ENCODE results near the gene C8G. TPM values are rescaled to one million over a fixed set of nuclear protein-coding genes. Genes with fewer than 3 reads are reported as not detected.

C8G gene
- polyA plus RNA-seq, 3 donors from 2014 or later = 1.7 to 5.1 (median 2.1) TPM

GRCh38 chr9:136974817-136975535, 29.9 kb downstream of the C8G start:
- Mint-ChIP-seq H3K27ac (peak overlapping the region; percentile 59 to 86 (median 79)), H3K9me3 (no peaks in the 10 kb centered on the region), H3K4me1 (peaks cover 20 to 36% of the 10 kb centered on the region in 2 donors), H3K36me3 (no peaks in the 10 kb centered on the region), H3K4me3 (peak overlapping the region; percentile 74 to 85 (median 83)), H3K27me3 (ENCODE audit: low read depth in 3 of 3) (peaks cover 0 to 3% (median 0%) of the 10 kb centered on the region in 3 donors)
- no peak for DNase-seq

- no peaks in the 10 kb centered on the region for H3K36me3 Mint-ChIP-seq
- peak overlapping the region; percentile 59 to 86 (median 79) for H3K27ac Mint-ChIP-seq
- H3K4me1 Mint-ChIP-seq = peaks cover 20 to 36% of the 10 kb centered on the region in 2 donors
- H3K9me3 Mint-ChIP-seq = no peaks in the 10 kb centered on the region
- peak; percentile 62 to 70 (median 66) for DNase-seq
- H3K4me3 Mint-ChIP-seq = peak overlapping the region; percentile 74 to 85 (median 83)
- peaks cover 0 to 3% (median 0%) of the 10 kb centered on the region in 3 donors for H3K27me3 Mint-ChIP-seq (ENCODE audit: low read depth in 3 of 3)
These were observed 30.6 kb downstream of the C8G start for GRCh38 chr9:136975644-136976043.

- Mint-ChIP-seq H3K4me3 (peak within 1 kb of the TSS; percentile 74 to 85 (median 83)), H3K36me3 (no peaks in the 10 kb centered on the region), H3K9me3 (no peaks in the 10 kb centered on the region), H3K4me1 (peaks cover 20 to 35% of the 10 kb centered on the region in 2 donors), H3K27me3 (ENCODE audit: low read depth in 3 of 3) (peaks cover 0 to 3% (median 2%) of the 10 kb centered on the region in 3 donors), H3K27ac (peak within 1 kb of the TSS; percentile 51 to 86 (median 82))
- no peak for DNase-seq
These were observed 32.2 kb downstream of the C8G start, which contains the start of gene PTGDS for GRCh38 chr9:136977223-136977622. PTGDS (plus strand) TSS chr9:136977504; CDS start chr9:136977579, 75 bp downstream.

- Mint-ChIP-seq H3K4me1 (peaks cover 20 to 35% of the 10 kb centered on the region in 2 donors), H3K27ac (peak overlapping the region in 5 of 6 donors; percentile 20 to 59 (median 53))
These were observed 32.6 kb downstream of the C8G start for GRCh38 chr9:136977649-136978072.

GRCh38 chr9:136978073-136978864, 33.2 kb downstream of the C8G start:
- DNase-seq = peak; percentile 84 to 87 (median 84)
- Mint-ChIP-seq H3K27me3 (ENCODE audit: low read depth in 3 of 3) (peaks cover 0 to 3% (median 2%) of the 10 kb centered on the region in 3 donors), H3K9me3 (no peaks in the 10 kb centered on the region), H3K36me3 (no peaks in the 10 kb centered on the region), H3K4me1 (peaks cover 20 to 35% of the 10 kb centered on the region in 2 donors), H3K4me3 (peak overlapping the region; percentile 68 to 80 (median 71)), H3K27ac (peak overlapping the region in 3 of 6 donors; percentile 20 to 73 (median 57))

More at GRCh38 chr9:136977649-136978072, 32.6 kb downstream of the C8G start:
- DNase-seq = no peak
- peak overlapping the region; percentile 62 to 80 (median 68) for H3K4me3 Mint-ChIP-seq
- no peaks in the 10 kb centered on the region for H3K9me3 Mint-ChIP-seq
- H3K27me3 Mint-ChIP-seq (ENCODE audit: low read depth in 3 of 3) = peaks cover 0 to 3% (median 2%) of the 10 kb centered on the region in 3 donors
- H3K36me3 Mint-ChIP-seq = no peaks in the 10 kb centered on the region

GRCh38 chr9:136978865-136979544, 34.0 kb downstream of the C8G start:
- no peak overlapping the region for H3K4me3 Mint-ChIP-seq
- H3K27ac Mint-ChIP-seq = no peak overlapping the region
- peaks cover 0 to 3% (median 3%) of the 10 kb centered on the region in 3 donors for H3K36me3 Mint-ChIP-seq
- peaks cover 2 to 5% (median 5%) of the 10 kb centered on the region in 3 donors for H3K27me3 Mint-ChIP-seq (ENCODE audit: low read depth in 3 of 3)
- peaks cover 25 to 36% of the 10 kb centered on the region in 2 donors for H3K4me1 Mint-ChIP-seq
- no peak for DNase-seq
- H3K9me3 Mint-ChIP-seq = no peaks in the 10 kb centered on the region

GRCh38 chr9:136979769-136980587, 34.9 kb downstream of the C8G start:
- Mint-ChIP-seq H3K27ac (peak overlapping the region in 1 of 6 donors; percentile 40), H3K4me3 (no peak overlapping the region), H3K27me3 (ENCODE audit: low read depth in 3 of 3) (peaks cover 2 to 6% (median 5%) of the 10 kb centered on the region in 3 donors), H3K4me1 (peaks cover 22 to 27% of the 10 kb centered on the region in 2 donors), H3K9me3 (no peaks in the 10 kb centered on the region), H3K36me3 (peaks cover 0 to 5% (median 4%) of the 10 kb centered on the region in 3 donors)
- no peak for DNase-seq

- no peak overlapping the region for H3K4me3 Mint-ChIP-seq
- no peak overlapping the region for H3K27ac Mint-ChIP-seq
- H3K27me3 Mint-ChIP-seq (ENCODE audit: low read depth in 3 of 3) = peaks cover 2 to 6% (median 5%) of the 10 kb centered on the region in 3 donors
These were observed 35.8 kb downstream of the C8G start for GRCh38 chr9:136980669-136981478.

GRCh38 chr9:136981588-136982231, 36.7 kb downstream of the C8G start:
- Mint-ChIP-seq H3K27me3 (ENCODE audit: low read depth in 3 of 3) (peaks cover 2 to 9% (median 5%) of the 10 kb centered on the region in 3 donors), H3K4me1 (peaks cover 7 to 10% of the 10 kb centered on the region in 2 donors), H3K36me3 (peaks cover 0 to 5% (median 4%) of the 10 kb centered on the region in 3 donors), H3K9me3 (no peaks in the 10 kb centered on the region), H3K27ac (no peak overlapping the region), H3K4me3 (no peak overlapping the region)
- no peak for DNase-seq

More at GRCh38 chr9:136980669-136981478, 35.8 kb downstream of the C8G start:
- H3K4me1 Mint-ChIP-seq = peaks cover 13 to 18% of the 10 kb centered on the region in 2 donors
- peaks cover 0 to 5% (median 4%) of the 10 kb centered on the region in 3 donors for H3K36me3 Mint-ChIP-seq
- DNase-seq = no peak
- no peaks in the 10 kb centered on the region for H3K9me3 Mint-ChIP-seq

GRCh38 chr9:136982232-136983051, 37.4 kb downstream of the C8G start, which contains the start of gene LCNL1:
LCNL1 (plus strand) TSS chr9:136982993; CDS start chr9:136983587, 594 bp downstream.
- peaks cover 6 to 7% of the 10 kb centered on the region in 2 donors for H3K4me1 Mint-ChIP-seq
- DNase-seq = no peak
- H3K9me3 Mint-ChIP-seq = no peaks in the 10 kb centered on the region
- H3K27me3 Mint-ChIP-seq (ENCODE audit: low read depth in 3 of 3) = peaks cover 2 to 9% (median 4%) of the 10 kb centered on the region in 3 donors
- H3K4me3 Mint-ChIP-seq = peak within 1 kb of the TSS in 1 of 5 donors; percentile 3
- no peak within 1 kb of the TSS for H3K27ac Mint-ChIP-seq
- peaks cover 0 to 5% (median 4%) of the 10 kb centered on the region in 3 donors for H3K36me3 Mint-ChIP-seq

GRCh38 chr9:136983167-136983566, 38.1 kb downstream of the C8G start:
- H3K9me3 Mint-ChIP-seq = no peaks in the 10 kb centered on the region
- H3K4me1 Mint-ChIP-seq = peaks cover 6 to 7% of the 10 kb centered on the region in 2 donors
- H3K36me3 Mint-ChIP-seq = peaks cover 0 to 9% (median 4%) of the 10 kb centered on the region in 3 donors
- H3K27me3 Mint-ChIP-seq (ENCODE audit: low read depth in 3 of 3) = peaks cover 2 to 9% (median 4%) of the 10 kb centered on the region in 3 donors
- H3K4me3 Mint-ChIP-seq = no peak overlapping the region
- no peak overlapping the region for H3K27ac Mint-ChIP-seq
- DNase-seq = no peak

Data from immature natural killer cell (primary cell).